Measurements from ENCODE around the gene ETV6.

GRCh38 chr12:11777451-11777850 is 128.0 kb downstream of the ETV6 start:
- TF ChIP-seq POLR2A (IDR thresholded peaks at IDR 0.05), result no peak
- TF ChIP-seq CTCF (IDR thresholded peaks at IDR 0.05), result no peak
- TF ChIP-seq POLR2AphosphoS5 (IDR thresholded peaks at IDR 0.05), result no peak

Data from upper lobe of left lung (tissue), 4 donors.